HepG2 (cell line): ENCODE data around the gene PTGIS. TPM values are rescaled to one million over a fixed set of nuclear protein-coding genes. Genes with fewer than 3 reads are reported as not detected.
A peak's percentile ranks its signal among the peaks of the same experiment; 100 is the strongest.

Experiments used
- ATAC-seq: fragments of 200-7000 bp; cut with Tn5 transposase; 3 replicates; pipeline ENCODE4 v1.9.1; 2020; ENCODE audit warnings: mild to moderate bottlenecking, moderate library complexity
- BruUV-seq: library from RNA; stranded (reverse); fragments of 400-500 nt; replicated peaks from 2 replicates; lab custom pipeline; 2021; lab: Mats Ljungman, UMichigan
- CTCF ChIA-PET: fragments of 300-600 bp; formaldehyde crosslinking; extraction: SDS; loops from one replicate; lab custom pipeline; 2021; ENCODE audit warnings: low total read pairs, inconsistent platforms, low intra/inter-chr PET ratio; lab: Yijun Ruan, JAX
- POLR2A ChIA-PET: fragments of 350-600 bp; sonication (Branson Sonifier 250); formaldehyde crosslinking; loops from one replicate; lab custom pipeline; 2020; ENCODE audit warnings: antibody characterized with exemption, inconsistent platforms; lab: Yijun Ruan, JAX
- DNase-seq: peaks from one replicate; pipeline ENCODE4 v3.0.0-alpha.2; 2015; ENCODE audit warnings: low spot score
- FAIRE-seq: peaks from 3 replicates; lab custom pipeline; 2011; peaks lifted over from hg19 to GRCh38; lab: Jason Lieb, UNC
- H2AFZ ChIP-seq: one replicate; pipeline ENCODE4 v1.6.1; 2011; ENCODE audit warnings: low read length, inconsistent platforms
- H3K27ac ChIP-seq: fragments of 300-600 bp; 3 replicates; pipeline ENCODE4 v1.8.0; 2011; ENCODE audit warnings: mixed run types, mild to moderate bottlenecking, mixed read lengths, low read length, inconsistent platforms; ENCODE audit not compliant: insufficient read depth; ENCODE audit errors: extremely low read length
- H3K27me3 ChIP-seq, 2 experiments: fragments of 200-600 bp in 1 of 2; 2 replicates in 1 of 2; 3 replicates in 1 of 2; pipeline versions ENCODE4 v1.6.0 to v1.8.0; 2011; ENCODE audit warnings: low read length in 2 of 2, mild to moderate bottlenecking in 2 of 2, moderate library complexity in 2 of 2, inconsistent platforms in 1 of 2; ENCODE audit not compliant: insufficient read depth in 2 of 2, control insufficient read depth in 1 of 2
- H3K36me3 ChIP-seq, 2 experiments: fragments of 200-600 bp in 1 of 2; replicated peaks in 1 of 2; 2 replicates in 1 of 2; 3 replicates in 1 of 2; pipeline versions ENCODE4 v1.5.1 to v1.8.0; 2011; ENCODE audit warnings: low read length in 2 of 2, inconsistent platforms in 1 of 2; ENCODE audit not compliant: insufficient read depth in 2 of 2, control insufficient read depth in 1 of 2
- H3K4me1 ChIP-seq: 2 replicates; pipeline ENCODE4 v1.5.1; 2012; ENCODE audit warnings: low read length, inconsistent platforms; ENCODE audit not compliant: insufficient read depth
- H3K4me2 ChIP-seq: 2 replicates; pipeline ENCODE4 v1.6.0; 2011; ENCODE audit warnings: low read depth, low read length, inconsistent platforms
- H3K4me3 ChIP-seq, 3 experiments: fragments of 200-600 bp in 1 of 3; sonication (generic), shearing (Covaris generic) in 1 of 3; replicated peaks in 1 of 3; 2 replicates each; pipeline ENCODE4 v1.5.1; 2011 to 2016; ENCODE audit warnings: low read length in 3 of 3, inconsistent platforms in 2 of 3, low read depth in 2 of 3, mild to moderate bottlenecking in 2 of 3, control low read depth in 1 of 3, mixed read lengths in 1 of 3; ENCODE audit not compliant: insufficient read depth in 1 of 3
- H3K79me2 ChIP-seq: one replicate; pipeline ENCODE4 v1.6.1; 2011; ENCODE audit warnings: low read length, inconsistent platforms; ENCODE audit not compliant: insufficient read depth
- H3K9ac ChIP-seq: 2 replicates; pipeline ENCODE4 v1.6.0; 2011; ENCODE audit warnings: mild to moderate bottlenecking, low read depth, low read length, inconsistent platforms; ENCODE audit not compliant: insufficient read depth
- H3K9me3 ChIP-seq: 2 replicates; pipeline ENCODE4 v1.5.1; 2012; ENCODE audit warnings: mild to moderate bottlenecking, low read length
- H4K20me1 ChIP-seq: 2 replicates; pipeline ENCODE4 v1.6.0; 2011; ENCODE audit warnings: inconsistent platforms, mild to moderate bottlenecking, low read length, moderate library complexity; ENCODE audit not compliant: insufficient read depth
- BRCA1 ChIP-seq: sonication (generic); formaldehyde crosslinking; IDR thresholded peaks from 2 replicates; pipeline ENCODE4 v1.4.0; 2020; ENCODE audit warnings: missing genetic modification reagents
- BRD4 ChIP-seq: sonication (generic); formaldehyde crosslinking; IDR thresholded peaks from 2 replicates; pipeline ENCODE4 v1.4.0; 2020; ENCODE audit warnings: missing genetic modification reagents
- ELF3 ChIP-seq: IDR thresholded peaks from 2 replicates; pipeline ENCODE4 v1.6.1; 2016; ENCODE audit warnings: missing genetic modification reagents, missing compliant biosample characterization
- GABPA ChIP-seq, 2 experiments: IDR thresholded peaks; 2 replicates each; pipeline ENCODE4 v1.6.1; 2011 to 2016; ENCODE audit warnings: low read depth in 2 of 2, low read length in 1 of 2, missing biosample characterization in 1 of 2, missing genetic modification characterization in 1 of 2
- HNRNPK ChIP-seq: fragments of 200-400 bp; formaldehyde crosslinking; IDR thresholded peaks from 2 replicates; pipeline ENCODE4 v1.6.1; 2018; ENCODE audit warnings: low read length, low read depth, moderate library complexity, mild to moderate bottlenecking; ENCODE audit not compliant: poor library complexity, severe bottlenecking
- HNRNPUL1 ChIP-seq: fragments of 200-400 bp; formaldehyde crosslinking; IDR thresholded peaks from 2 replicates; pipeline ENCODE4 v1.6.1; 2017; ENCODE audit warnings: low read depth, mild to moderate bottlenecking, low read length, moderate library complexity
- KAT7 ChIP-seq: IDR thresholded peaks from 2 replicates; pipeline ENCODE4 v1.6.1; 2018; ENCODE audit warnings: borderline replicate concordance, missing compliant biosample characterization
- KDM6A ChIP-seq: IDR thresholded peaks from 2 replicates; pipeline ENCODE4 v1.6.1; 2016; ENCODE audit warnings: low read depth
- NCOR1 ChIP-seq: fragments of 200-600 bp; sonication (generic); IDR thresholded peaks from 2 replicates; pipeline ENCODE4 v1.7.0; 2017; ENCODE audit warnings: antibody characterized with exemption, low read length, borderline replicate concordance
- PCBP2 ChIP-seq: fragments of 200-400 bp; formaldehyde crosslinking; optimal IDR thresholded peaks from 2 replicates; pipeline ENCODE3; 2018; ENCODE audit warnings: low read length, low read depth; ENCODE audit not compliant: poor library complexity, severe bottlenecking
- WIZ ChIP-seq: sonication (generic); formaldehyde crosslinking; IDR thresholded peaks from 2 replicates; pipeline ENCODE4 v1.5.1; 2020; ENCODE audit warnings: mild to moderate bottlenecking, missing genetic modification reagents
- ZNF230 ChIP-seq: sonication (generic); formaldehyde crosslinking; IDR thresholded peaks from 2 replicates; pipeline ENCODE4 v1.4.0; 2020; ENCODE audit warnings: mild to moderate bottlenecking, missing genetic modification reagents
- ZNF326 ChIP-seq: sonication (generic); formaldehyde crosslinking; IDR thresholded peaks from 2 replicates; pipeline ENCODE4 v1.4.0; 2020; ENCODE audit warnings: missing genetic modification reagents, borderline replicate concordance
- ZNF335 ChIP-seq: sonication (generic); formaldehyde crosslinking; IDR thresholded peaks from 2 replicates; pipeline ENCODE4 v1.4.0; 2020; ENCODE audit warnings: missing genetic modification reagents
- ZNF567 ChIP-seq: sonication (generic); formaldehyde crosslinking; IDR thresholded peaks from 2 replicates; pipeline ENCODE4 v1.8.1; 2023; ENCODE audit warnings: mild to moderate bottlenecking, missing genetic modification reagents, borderline replicate concordance
- ZNF615 ChIP-seq: sonication (generic); formaldehyde crosslinking; IDR thresholded peaks from 2 replicates; pipeline ENCODE4 v1.5.0; 2020; ENCODE audit warnings: mild to moderate bottlenecking, missing genetic modification reagents, borderline replicate concordance
- ZNF646 ChIP-seq: sonication (generic); formaldehyde crosslinking; IDR thresholded peaks from 2 replicates; pipeline ENCODE4 v1.9.0; 2021; ENCODE audit warnings: mild to moderate bottlenecking, missing genetic modification reagents
- ZNF724P ChIP-seq: sonication (generic); formaldehyde crosslinking; IDR thresholded peaks from 2 replicates; pipeline ENCODE4 v1.8.0; 2022; ENCODE audit warnings: missing genetic modification reagents, borderline replicate concordance
- WGBS: methylation state at CpG from one replicate; pipeline ENCODE4 v1.1.6; 2017; ENCODE audit warnings: low lambda C conversion rate; 5-methylcytosine and 5-hydroxymethylcytosine counted together
- in situ Hi-C: cut with HindIII; loops from 2 replicates; pipeline ENCODE4 v1.10.0; 2017; ENCODE audit warnings: low pct_unique_long_range_greater_than_20kb; ENCODE audit not compliant: extremely low pct_ligation_motif_present
- intact Hi-C: fragments of 100-400 bp; cut with micrococcal nuclease; formaldehyde crosslinking; loops from one replicate; pipeline ENCODE4 v1.10.0; 2022; ENCODE audit not compliant: unreplicated experiment
- polyA plus RNA-seq, 8 experiments: library from polyadenylated mRNA; depleted of rRNA in 3 of 8; stranded (reverse) in 7 of 8; unstranded in 1 of 8; fragments of >200 nt; fragmentation: Illumina TruSeq in 4 of 8; extraction: Trizol in 4 of 8; gene quantifications; 2 replicates each; pipeline versions ENCODE4 v1.2.1 to v1.2.3, GENCODE V29; 2011 to 2016; ENCODE audit warnings: low read depth in 4 of 8, missing spikeins in 1 of 8, mixed read lengths in 1 of 8; ENCODE audit not compliant: insufficient read depth in 1 of 8
- total RNA-seq, 5 experiments: library from RNA; depleted of rRNA; stranded (reverse); fragments of >200 nt; fragmentation: Illumina TruSeq; extraction: Trizol; gene quantifications; 2 replicates each; pipeline ENCODE4 v1.2.3, GENCODE V29; 2016; ENCODE audit warnings: low read depth in 1 of 5

The PTGIS gene
- total and polyA plus RNA-seq, 2 of the 13 experiments (the other 11 are each of a cell fraction or from before 2014, with no cell fraction given), result not detected

GRCh38 chr20:49568278-49569151, 578 bp upstream of the PTGIS start:
- WGBS, result 62% methylated on average over 18 of the region's 18 CpGs
- FAIRE-seq (no peak), ATAC-seq (no peak), DNase-seq (no peak)
- intact Hi-C loops, result loop anchor here (1.0 kb wide), 1 partner anchor 37 kb away; no protein-coding TSS in a partner anchor
- H3K4me1 ChIP-seq, result peaks cover 19% of the 10 kb centered on the region; the same call in 1 of the 2 replicates
- peaks cover 3 to 52% of the 10 kb centered on the region in 2 experiments; a peak in 4 of 5 replicates for H3K27me3 ChIP-seq
- H3K9ac ChIP-seq, result no peak overlapping the region
- no peaks in the 10 kb centered on the region for H3K79me2 ChIP-seq
- H4K20me1 ChIP-seq, result no peaks in the 10 kb centered on the region
- ChIA-PET CTCF (interaction anchor here (1.0 kb wide), 1 partner anchor 40 kb away, joined by 3 read pairs; no protein-coding TSS in a partner anchor), POLR2A (interaction anchor here (2.9 kb wide), 1 partner anchor 16 kb away, joined by 14 read pairs; no protein-coding TSS in a partner anchor)
- H3K36me3 ChIP-seq, result no peaks in the 10 kb centered on the region
- in situ Hi-C loops, result no loop called here
- H3K9me3 ChIP-seq, result no peaks in the 10 kb centered on the region
- BruUV-seq, result no TSS peak
- no peak overlapping the region for H3K4me3 ChIP-seq
- H2AFZ ChIP-seq, result no peak overlapping the region
- no peak overlapping the region for H3K4me2 ChIP-seq
- no peak overlapping the region for H3K27ac ChIP-seq
- 0 out of 2 replicates have a peak, but pooled peaks have one; percentile 13 for TF ChIP-seq BRD4
- TF ChIP-seq ZNF615 (CRISPR knock-in tag), result no peak
- TF ChIP-seq ZNF724P (CRISPR knock-in tag), result no peak
- TF ChIP-seq BRCA1 (CRISPR knock-in tag), result no peak
- no peak for TF ChIP-seq KAT7 (CRISPR knock-in tag)
- TF ChIP-seq ELF3 (CRISPR knock-in tag), result no peak
- TF ChIP-seq GABPA (IDR thresholded peaks at IDR 0.05; ENCODE audit: low read depth, low read length), result no peak
- no peak for TF ChIP-seq GABPA (CRISPR knock-in tag; IDR thresholded peaks at IDR 0.05; ENCODE audit: low read depth)
- TF ChIP-seq NCOR1, result no peak
- TF ChIP-seq HNRNPUL1, result no peak
- TF ChIP-seq ZNF230 (CRISPR knock-in tag), result no peak
- peak; percentile 13 for TF ChIP-seq HNRNPK
- TF ChIP-seq WIZ, result no peak
- TF ChIP-seq PCBP2, result peak; percentile 88
- no peak for TF ChIP-seq KDM6A
- no peak for TF ChIP-seq ZNF335
- TF ChIP-seq ZNF567, result no peak
- TF ChIP-seq ZNF326 (CRISPR knock-in tag), result no peak
- no peak for TF ChIP-seq ZNF646 (CRISPR knock-in tag)
